ENCODE results near the gene TUT4. TPM values are rescaled to one million over a fixed set of nuclear protein-coding genes. Genes with fewer than 3 reads are reported as not detected.

TUT4 gene
- total RNA-seq, 3 donors from 2014 or later (not counting 1 experiment from before 2014, with no cell fraction given), result 124 to 156 (median 125) TPM

DNA sequence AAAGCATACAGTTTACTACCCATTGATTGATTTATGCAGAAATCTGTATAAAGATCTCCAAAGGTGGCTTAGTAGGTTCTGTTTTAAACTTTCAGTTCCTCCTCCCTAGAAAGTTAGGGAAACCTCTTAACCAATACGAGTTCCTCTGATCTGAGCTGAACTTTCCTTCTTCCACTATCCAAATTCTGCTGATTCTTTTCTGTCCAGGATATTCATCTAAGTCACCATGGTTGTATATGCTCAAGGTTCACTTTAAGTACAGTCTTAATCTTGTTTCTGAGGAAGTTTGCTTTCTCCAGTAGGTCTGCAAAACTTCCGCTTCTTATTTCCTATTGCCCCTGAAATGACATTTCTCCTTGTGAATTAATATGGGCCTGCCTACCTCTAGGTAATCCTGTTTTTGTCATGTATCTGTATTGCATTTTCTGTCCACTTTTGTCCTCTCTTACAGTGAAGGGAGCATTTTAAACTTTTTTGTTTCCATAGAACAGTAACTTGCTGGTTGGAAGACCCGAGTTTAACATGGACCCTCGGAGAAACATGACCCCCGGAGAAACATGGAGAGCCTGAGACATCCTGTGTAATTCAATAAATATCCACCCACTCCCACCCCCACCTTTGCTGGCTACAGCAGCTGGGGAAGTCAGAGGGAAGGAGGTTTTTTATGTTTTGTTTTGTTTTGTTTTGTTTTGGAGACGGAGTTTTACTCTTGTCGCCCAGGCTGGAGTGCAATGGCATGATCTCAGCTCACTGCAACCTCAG, 16.7 kb upstream of the TUT4 start:
- intact Hi-C loops (cut with micrococcal nuclease), result no loop called here
- DNase-seq (no peak), ATAC-seq (no peak)
- Histone ChIP-seq H3K9me3 (ENCODE audit: control insufficient read depth, insufficient read depth, low read length) (no peaks in the 10 kb centered on the region), H3K36me3 (ENCODE audit: control insufficient read depth, insufficient read depth, low read length) (no peaks in the 10 kb centered on the region), H3K27ac (ENCODE audit: low read length) (no peak overlapping the region), H3K4me3 (ENCODE audit: low read length) (no peak overlapping the region), H3K27me3 (ENCODE audit: control insufficient read depth, insufficient read depth, low read length) (no peaks in the 10 kb centered on the region), H3K4me1 (ENCODE audit: control insufficient read depth, insufficient read depth, low read length) (peaks cover 3% of the 10 kb centered on the region)
- no peaks in the 10 kb centered on the region for H3K9me3 Mint-ChIP-seq
- H3K27me3 Mint-ChIP-seq (ENCODE audit: low read depth in 2 of 2), result no peaks in the 10 kb centered on the region
- peak overlapping the region in 1 of 2 donors; percentile 56 for H3K27ac Mint-ChIP-seq
- no peaks in the 10 kb centered on the region for H3K36me3 Mint-ChIP-seq
- TF ChIP-seq, protein P1, sequence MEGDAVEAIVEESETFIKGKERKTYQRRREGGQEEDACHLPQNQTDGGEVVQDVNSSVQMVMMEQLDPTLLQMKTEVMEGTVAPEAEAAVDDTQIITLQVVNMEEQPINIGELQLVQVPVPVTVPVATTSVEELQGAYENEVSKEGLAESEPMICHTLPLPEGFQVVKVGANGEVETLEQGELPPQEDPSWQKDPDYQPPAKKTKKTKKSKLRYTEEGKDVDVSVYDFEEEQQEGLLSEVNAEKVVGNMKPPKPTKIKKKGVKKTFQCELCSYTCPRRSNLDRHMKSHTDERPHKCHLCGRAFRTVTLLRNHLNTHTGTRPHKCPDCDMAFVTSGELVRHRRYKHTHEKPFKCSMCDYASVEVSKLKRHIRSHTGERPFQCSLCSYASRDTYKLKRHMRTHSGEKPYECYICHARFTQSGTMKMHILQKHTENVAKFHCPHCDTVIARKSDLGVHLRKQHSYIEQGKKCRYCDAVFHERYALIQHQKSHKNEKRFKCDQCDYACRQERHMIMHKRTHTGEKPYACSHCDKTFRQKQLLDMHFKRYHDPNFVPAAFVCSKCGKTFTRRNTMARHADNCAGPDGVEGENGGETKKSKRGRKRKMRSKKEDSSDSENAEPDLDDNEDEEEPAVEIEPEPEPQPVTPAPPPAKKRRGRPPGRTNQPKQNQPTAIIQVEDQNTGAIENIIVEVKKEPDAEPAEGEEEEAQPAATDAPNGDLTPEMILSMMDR (IDR thresholded peaks at IDR 0.05), result no peak
- H3K4me3 Mint-ChIP-seq, result no peak overlapping the region
- H3K4me1 Mint-ChIP-seq, result peaks cover 15 to 20% of the 10 kb centered on the region in 2 donors
- WGBS (ENCODE audit: insufficient coverage), result 45% methylated on average over 5 of the region's 7 CpGs

DNA sequence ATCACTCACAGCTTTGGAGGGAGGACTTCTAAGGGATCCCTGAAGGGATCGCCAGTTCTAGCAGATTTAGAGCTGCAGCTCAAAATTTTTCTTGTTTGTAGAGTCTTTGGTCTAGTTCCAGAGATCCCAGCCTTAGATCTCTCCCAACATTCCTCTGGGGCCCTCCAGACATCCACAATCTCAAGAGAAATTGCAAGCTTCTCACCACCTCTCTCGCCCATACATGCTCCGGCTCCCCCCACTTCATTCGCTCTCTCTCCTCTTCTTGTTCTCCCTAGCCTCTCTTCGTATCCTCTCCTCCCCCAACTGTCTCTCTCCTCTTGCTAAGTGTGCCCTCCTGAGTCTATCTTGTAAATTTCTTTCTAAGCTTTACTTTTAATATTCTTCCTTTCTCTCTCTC, 15.1 kb upstream of the TUT4 start:
- Mint-ChIP-seq H3K4me3 (no peak overlapping the region), H3K36me3 (no peaks in the 10 kb centered on the region), H3K27ac (no peak overlapping the region), H3K27me3 (ENCODE audit: low read depth in 2 of 2) (no peaks in the 10 kb centered on the region), H3K9me3 (no peaks in the 10 kb centered on the region), H3K4me1 (peaks cover 9 to 16% of the 10 kb centered on the region in 2 donors)
- TF ChIP-seq, protein P1 (IDR thresholded peaks at IDR 0.05), result no peak
- 84% methylated on average over 5 of the region's 5 CpGs for WGBS (ENCODE audit: insufficient coverage)
- no peaks in the 10 kb centered on the region for H3K27me3 ChIP-seq (ENCODE audit: control insufficient read depth, insufficient read depth, low read length)
- peak in 1 of 2 donors; percentile 33 for DNase-seq
- no peaks in the 10 kb centered on the region for H3K36me3 ChIP-seq (ENCODE audit: control insufficient read depth, insufficient read depth, low read length)
- intact Hi-C loops (cut with micrococcal nuclease), result no loop called here
- H3K27ac ChIP-seq (ENCODE audit: low read length), result no peak overlapping the region
- H3K9me3 ChIP-seq (ENCODE audit: control insufficient read depth, insufficient read depth, low read length), result no peaks in the 10 kb centered on the region
- ATAC-seq, result no peak
- no peak overlapping the region for H3K4me3 ChIP-seq (ENCODE audit: low read length)
- peaks cover 3% of the 10 kb centered on the region for H3K4me1 ChIP-seq (ENCODE audit: control insufficient read depth, insufficient read depth, low read length)

DNA sequence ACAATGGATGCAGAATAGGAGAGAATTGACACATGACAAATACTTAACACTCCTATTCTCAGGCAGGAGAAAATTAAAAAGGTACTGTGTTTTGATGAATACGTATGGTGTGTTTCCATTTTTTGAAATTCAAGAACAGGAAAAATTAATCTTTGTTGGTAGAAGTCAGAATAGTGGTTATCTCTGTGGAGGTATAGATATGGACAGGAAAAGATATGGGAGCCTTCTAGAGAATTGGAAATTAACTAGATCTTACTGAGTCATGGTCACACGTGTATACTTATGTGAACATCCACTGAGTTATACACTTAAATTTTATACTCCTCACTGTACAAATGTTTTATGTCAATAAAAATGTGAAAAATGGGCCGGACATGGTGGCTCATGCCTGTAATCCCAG, 9.9 kb upstream of the TUT4 start:
- no peak overlapping the region for H3K4me3 Mint-ChIP-seq
- no peaks in the 10 kb centered on the region for H3K36me3 Mint-ChIP-seq
- no peak overlapping the region for H3K4me3 ChIP-seq (ENCODE audit: low read length)
- intact Hi-C loops (cut with micrococcal nuclease), result no loop called here
- WGBS (ENCODE audit: insufficient coverage), result 88% methylated on average over 2 of the region's 3 CpGs
- H3K27me3 Mint-ChIP-seq (ENCODE audit: low read depth in 2 of 2), result no peaks in the 10 kb centered on the region
- no peak for DNase-seq
- H3K27ac Mint-ChIP-seq, result no peak overlapping the region
- no peaks in the 10 kb centered on the region for H3K9me3 ChIP-seq (ENCODE audit: control insufficient read depth, insufficient read depth, low read length)
- no peak overlapping the region for H3K27ac ChIP-seq (ENCODE audit: low read length)
- TF ChIP-seq, protein P1 (IDR thresholded peaks at IDR 0.05), result no peak
- no peaks in the 10 kb centered on the region for H3K27me3 ChIP-seq (ENCODE audit: control insufficient read depth, insufficient read depth, low read length)
- H3K36me3 ChIP-seq (ENCODE audit: control insufficient read depth, insufficient read depth, low read length), result no peaks in the 10 kb centered on the region
- H3K4me1 ChIP-seq (ENCODE audit: control insufficient read depth, insufficient read depth, low read length), result no peaks in the 10 kb centered on the region
- H3K4me1 Mint-ChIP-seq, result peaks cover 0 to 2% of the 10 kb centered on the region in 2 donors
- no peaks in the 10 kb centered on the region for H3K9me3 Mint-ChIP-seq
- no peak for ATAC-seq

DNA sequence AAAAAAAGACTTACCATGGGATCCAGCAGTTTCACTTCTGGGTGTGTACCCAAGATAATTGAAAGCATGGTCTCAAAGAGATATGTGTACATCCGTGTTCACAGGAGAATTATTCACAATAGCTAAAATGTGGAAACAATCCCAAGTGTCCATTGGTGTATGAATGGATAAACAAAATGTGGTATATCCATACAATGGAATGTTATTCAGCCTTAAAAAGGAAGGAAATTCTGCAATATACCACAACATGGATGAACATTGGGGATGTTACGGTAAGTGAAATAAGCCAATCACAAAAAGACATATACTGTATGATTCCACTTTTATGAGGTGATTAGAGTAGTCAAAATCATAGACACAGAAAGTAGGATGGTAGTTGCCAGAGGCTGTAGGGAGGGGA, 7.0 kb upstream of the TUT4 start:
- Histone ChIP-seq H3K4me3 (ENCODE audit: low read length) (no peak overlapping the region), H3K27me3 (ENCODE audit: control insufficient read depth, insufficient read depth, low read length) (no peaks in the 10 kb centered on the region), H3K36me3 (ENCODE audit: control insufficient read depth, insufficient read depth, low read length) (no peaks in the 10 kb centered on the region), H3K27ac (ENCODE audit: low read length) (no peak overlapping the region), H3K9me3 (ENCODE audit: control insufficient read depth, insufficient read depth, low read length) (no peaks in the 10 kb centered on the region), H3K4me1 (ENCODE audit: control insufficient read depth, insufficient read depth, low read length) (no peaks in the 10 kb centered on the region)
- no peak overlapping the region for H3K27ac Mint-ChIP-seq
- ATAC-seq (no peak), DNase-seq (no peak)
- H3K36me3 Mint-ChIP-seq, result no peaks in the 10 kb centered on the region
- 83% methylated on average over 1 of the region's 2 CpGs for WGBS (ENCODE audit: insufficient coverage)
- H3K4me3 Mint-ChIP-seq, result no peak overlapping the region
- intact Hi-C loops (cut with micrococcal nuclease), result no loop called here
- TF ChIP-seq, protein P1 (IDR thresholded peaks at IDR 0.05), result no peak
- no peaks in the 10 kb centered on the region for H3K27me3 Mint-ChIP-seq (ENCODE audit: low read depth in 2 of 2)
- H3K9me3 Mint-ChIP-seq, result no peaks in the 10 kb centered on the region
- H3K4me1 Mint-ChIP-seq, result peaks cover 0 to under 1% of the 10 kb centered on the region in 2 donors

Data from natural killer cell (primary cell).